Loucy (cell line): ENCODE results near the gene ETNK2.
A peak's percentile ranks its signal among the peaks of the same experiment; 100 is the strongest.
"Not testable (repeated sequence)": the region's sequence is repeated elsewhere in the genome, so short reads cannot be mapped to it uniquely, and the experiment has no call there.

Source experiments
- H2AFZ ChIP-seq: fragments of 200-600 bp; sonication (generic); 2 replicates; pipeline ENCODE4 v1.6.0; 2016; ENCODE audit warnings: antibody characterized with exemption, mild to moderate bottlenecking, low read length, moderate library complexity
- H3F3A ChIP-seq: fragments of 200-600 bp; 2 replicates; pipeline ENCODE4 v1.6.0; 2016; ENCODE audit warnings: antibody characterized with exemption, low read depth, mild to moderate bottlenecking
- H3K27me3 ChIP-seq: fragments of 200-600 bp; sonication (generic); 2 replicates; pipeline ENCODE4 v1.6.1; 2014; ENCODE audit warnings: low read length, mild to moderate bottlenecking; ENCODE audit not compliant: insufficient read depth, poor library complexity, severe bottlenecking
- H3K36me3 ChIP-seq: fragments of 200-600 bp; sonication (generic); 2 replicates; pipeline ENCODE4 v1.6.1; 2016; ENCODE audit warnings: low read length; ENCODE audit not compliant: insufficient read depth
- H3K4me1 ChIP-seq: fragments of 200-600 bp; sonication (generic); 2 replicates; pipeline ENCODE4 v1.5.1; 2014; ENCODE audit warnings: low read length, mild to moderate bottlenecking; ENCODE audit not compliant: insufficient read depth, poor library complexity, severe bottlenecking
- H3K4me2 ChIP-seq: fragments of 200-600 bp; sonication (generic); 2 replicates; pipeline ENCODE4 v1.6.0; 2014; ENCODE audit warnings: antibody characterized with exemption, low read length, low read depth, mild to moderate bottlenecking; ENCODE audit not compliant: poor library complexity, severe bottlenecking
- H3K4me3 ChIP-seq: fragments of 200-600 bp; sonication (generic); 2 replicates; pipeline ENCODE4 v1.5.1; 2014; ENCODE audit warnings: low read length, mild to moderate bottlenecking, mixed read lengths; ENCODE audit not compliant: poor library complexity, severe bottlenecking
- H3K79me2 ChIP-seq: fragments of 200-600 bp; sonication (generic); 2 replicates; pipeline ENCODE4 v1.6.1; 2014; ENCODE audit warnings: low read length; ENCODE audit not compliant: insufficient read depth
- H3K9ac ChIP-seq: fragments of 200-600 bp; sonication (generic); 2 replicates; pipeline ENCODE4 v1.6.0; 2014; ENCODE audit warnings: mild to moderate bottlenecking, low read depth, low read length, moderate library complexity; ENCODE audit not compliant: poor library complexity, severe bottlenecking
- H3K9me2 ChIP-seq: fragments of 200-600 bp; sonication (generic); replicated peaks from 2 replicates; pipeline ENCODE4 v1.6.1; 2016; ENCODE audit warnings: low read depth, low read length, mixed read lengths
- H3K9me3 ChIP-seq: fragments of 200-600 bp; sonication (generic); 2 replicates; pipeline ENCODE4 v1.6.1; 2014; ENCODE audit warnings: mild to moderate bottlenecking, antibody characterized with exemption, low read length, low read depth; ENCODE audit not compliant: insufficient read depth
- H4K20me1 ChIP-seq: fragments of 200-600 bp; sonication (generic); 2 replicates; pipeline ENCODE4 v1.6.0; 2014; ENCODE audit warnings: antibody characterized with exemption, low read length, mild to moderate bottlenecking; ENCODE audit not compliant: insufficient read depth, poor library complexity, severe bottlenecking
- CTCF ChIP-seq: fragments of 200-600 bp; sonication (generic); conservative IDR thresholded peaks from 2 replicates; pipeline ENCODE4 v1.5.1; 2014; ENCODE audit warnings: mild to moderate bottlenecking, antibody characterized with exemption, low read length
- EZH2phosphoT487 ChIP-seq: fragments of 200-600 bp; IDR thresholded peaks from 2 replicates; pipeline ENCODE4 v1.6.1; 2018; ENCODE audit warnings: antibody characterized with exemption, mild to moderate bottlenecking, moderate library complexity, borderline replicate concordance

Gene ETNK2

GRCh38 chr1:204102029-204102611, 49.7 kb downstream of the ETNK2 start:
- H3K4me2 ChIP-seq, result peak overlapping the region; percentile 78
- peaks cover 67% of the 10 kb centered on the region for H3K4me1 ChIP-seq
- no peaks in the 10 kb centered on the region for H3K27me3 ChIP-seq

GRCh38 chr1:204099754-204100153, 52.1 kb downstream of the ETNK2 start:
- Histone ChIP-seq H3K4me1 (peaks cover 51% of the 10 kb centered on the region), H3F3A (peaks cover 24% of the 10 kb centered on the region)
- H3K4me3 ChIP-seq, H3K79me2 ChIP-seq, H3K36me3 ChIP-seq, H3K27me3 ChIP-seq, H3K9me3 ChIP-seq, H2AFZ ChIP-seq, H4K20me1 ChIP-seq, H3K9ac ChIP-seq, H3K9me2 ChIP-seq, H3K4me2 ChIP-seq: not testable (repeated sequence)

More at GRCh38 chr1:204102029-204102611, 49.7 kb downstream of the ETNK2 start:
- Histone ChIP-seq H3K36me3 (no peaks in the 10 kb centered on the region), H3K4me3 (peak overlapping the region; percentile 34), H3K9ac (peak overlapping the region; percentile 73), H3K9me2 (no peaks in the 10 kb centered on the region), H3F3A (peaks cover 33% of the 10 kb centered on the region), H2AFZ (no peak overlapping the region), H4K20me1 (no peaks in the 10 kb centered on the region), H3K9me3 (no peaks in the 10 kb centered on the region), H3K79me2 (peaks cover 16% of the 10 kb centered on the region)
- TF ChIP-seq EZH2phosphoT487 (no peak), CTCF (peak; percentile 41)

GRCh38 chr1:204098683-204099082, 53.2 kb downstream of the ETNK2 start:
- H3K9ac ChIP-seq, result no peak overlapping the region
- no peak overlapping the region for H3K4me3 ChIP-seq
- H3K4me1 ChIP-seq, result peaks cover 47% of the 10 kb centered on the region
- no peaks in the 10 kb centered on the region for H3K9me3 ChIP-seq
- 0 out of 2 replicates have a peak overlapping the region, but pooled peaks have one; percentile 31 for H2AFZ ChIP-seq
- TF ChIP-seq CTCF (no peak), EZH2phosphoT487 (no peak)
- H3K9me2 ChIP-seq, result no peaks in the 10 kb centered on the region
- peaks cover 17% of the 10 kb centered on the region for H3F3A ChIP-seq
- no peaks in the 10 kb centered on the region for H3K79me2 ChIP-seq
- no peaks in the 10 kb centered on the region for H3K27me3 ChIP-seq
- no peak overlapping the region for H3K4me2 ChIP-seq
- H3K36me3 ChIP-seq, result no peaks in the 10 kb centered on the region
- no peaks in the 10 kb centered on the region for H4K20me1 ChIP-seq

- Histone ChIP-seq H3K4me2 (no peak overlapping the region), H3K4me3 (no peak overlapping the region), H3K9me2 (no peaks in the 10 kb centered on the region), H3K79me2 (no peaks in the 10 kb centered on the region), H3F3A (0 out of 2 replicates have a peak, but pooled peaks cover 4% of the 10 kb centered on the region), H3K27me3 (no peaks in the 10 kb centered on the region), H3K4me1 (peaks cover 41% of the 10 kb centered on the region), H4K20me1 (no peaks in the 10 kb centered on the region), H3K9me3 (no peaks in the 10 kb centered on the region), H3K9ac (peak overlapping the region; percentile 42), H2AFZ (peak overlapping the region; percentile 69), H3K36me3 (no peaks in the 10 kb centered on the region)
- no peak for TF ChIP-seq CTCF
- no peak for TF ChIP-seq EZH2phosphoT487
Measured at GRCh38 chr1:204096931-204097330, 54.9 kb downstream of the ETNK2 start.
